GM18909 (cell line): ENCODE measurements around the gene ZNF200.
A peak's percentile ranks its signal among the peaks of the same experiment; 100 is the strongest.
"Not testable (repeated sequence)": the region's sequence is repeated elsewhere in the genome, so short reads cannot be mapped to it uniquely, and the experiment has no call there.

Experiments used
- ATAC-seq: cut with Tn5 transposase; IDR thresholded peaks from one replicate; pipeline ENCODE4 v1.9.1; 2021; ENCODE audit warnings: mild to moderate bottlenecking; ENCODE audit not compliant: unreplicated experiment, poor library complexity

The ZNF200 gene, protein sequence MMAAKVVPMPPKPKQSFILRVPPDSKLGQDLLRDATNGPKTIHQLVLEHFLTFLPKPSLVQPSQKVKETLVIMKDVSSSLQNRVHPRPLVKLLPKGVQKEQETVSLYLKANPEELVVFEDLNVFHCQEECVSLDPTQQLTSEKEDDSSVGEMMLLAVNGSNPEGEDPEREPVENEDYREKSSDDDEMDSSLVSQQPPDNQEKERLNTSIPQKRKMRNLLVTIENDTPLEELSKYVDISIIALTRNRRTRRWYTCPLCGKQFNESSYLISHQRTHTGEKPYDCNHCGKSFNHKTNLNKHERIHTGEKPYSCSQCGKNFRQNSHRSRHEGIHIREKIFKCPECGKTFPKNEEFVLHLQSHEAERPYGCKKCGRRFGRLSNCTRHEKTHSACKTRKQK

GRCh38 chr16:3234857-3235561, at the start of gene ZNF200:
ZNF200 (minus strand) TSS chr16:3235158; CDS start chr16:3233755, 1,403 bp downstream.
- ATAC-seq = peak; percentile 92

GRCh38 chr16:3283543-3284447, 48.8 kb upstream of the ZNF200 start:
- ATAC-seq = peak; percentile 3

GRCh38 chr16:3282730-3283542, 48.0 kb upstream of the ZNF200 start, which contains the start of gene ZNF263:
ZNF263 (plus strand) TSS chr16:3283491; CDS start chr16:3283819, 328 bp downstream.
- ATAC-seq = peak; percentile 80

GRCh38 chr16:3282103-3282729, 47.3 kb upstream of the ZNF200 start:
- ATAC-seq = peak; percentile 34

DNA sequence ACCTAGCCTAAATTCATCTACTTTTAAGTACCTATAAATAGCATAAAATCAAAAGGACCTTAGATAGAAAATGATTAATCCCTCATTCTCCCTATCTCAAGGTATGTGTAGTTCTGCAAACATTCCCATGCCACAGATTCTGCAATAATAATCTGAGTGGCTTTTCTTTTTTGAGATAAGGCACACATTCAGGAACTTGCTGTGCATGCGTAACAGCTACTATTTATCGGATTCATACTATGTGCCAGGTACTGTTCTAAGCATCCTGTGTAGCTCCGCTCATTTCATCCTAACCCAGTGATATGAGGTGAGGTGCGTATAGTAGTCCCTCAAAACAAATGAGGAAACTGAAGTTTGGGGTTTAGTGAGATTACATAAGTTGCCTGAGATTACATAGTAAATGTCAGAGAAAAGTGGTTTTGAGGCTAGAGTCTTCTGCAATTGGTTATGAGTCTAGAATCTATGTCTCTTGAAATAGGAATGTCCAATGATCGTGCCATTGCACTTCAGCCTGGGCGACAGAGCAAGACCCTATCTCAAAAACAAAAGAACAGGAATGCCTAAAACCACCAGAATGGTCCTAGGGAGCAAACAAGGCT, 46.4 kb upstream of the ZNF200 start:
- ATAC-seq = no peak

GRCh38 chr16:3276679-3277078, 41.7 kb upstream of the ZNF200 start:
- ATAC-seq = no peak

DNA sequence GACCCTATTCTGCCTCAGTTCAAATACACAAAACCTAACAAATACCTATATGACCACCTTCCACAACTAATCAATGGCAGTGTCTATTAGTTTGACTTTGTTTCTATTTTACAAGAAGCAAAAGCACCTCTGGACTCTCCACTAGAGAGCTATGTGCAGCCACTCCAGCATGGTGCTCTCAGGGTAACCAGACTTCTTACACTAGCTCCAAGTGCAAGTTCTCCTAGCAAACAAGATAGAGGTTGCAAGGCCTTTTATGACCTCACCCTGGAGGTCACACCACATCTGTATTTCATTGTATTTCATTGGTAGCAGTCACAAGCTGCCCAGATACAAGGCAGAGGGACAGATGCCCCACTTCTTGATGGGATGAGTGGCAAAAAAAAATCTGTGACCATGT, 40.0 kb upstream of the ZNF200 start:
- ATAC-seq = no peak

DNA sequence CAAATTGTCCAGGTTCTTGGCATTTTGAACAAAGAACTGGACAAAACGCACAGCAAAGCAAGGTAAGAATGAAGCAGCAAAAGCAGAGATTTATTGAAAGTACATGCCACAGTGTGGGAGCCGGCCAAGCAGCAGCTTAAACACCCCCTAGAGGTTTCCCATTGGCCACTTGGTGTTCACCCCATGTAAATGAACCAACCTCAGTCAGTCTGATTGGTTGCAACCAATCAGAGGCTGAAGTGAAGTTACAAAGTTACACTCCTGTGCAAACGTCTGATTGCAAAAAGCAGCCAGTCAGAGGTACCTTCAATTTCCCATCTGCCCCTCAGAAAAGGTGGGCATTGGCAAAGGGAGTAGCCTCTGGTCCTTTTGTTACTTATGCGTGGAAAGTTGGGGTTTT, 39.5 kb upstream of the ZNF200 start:
- no peak for ATAC-seq

GRCh38 chr16:3271281-3271680, 36.3 kb upstream of the ZNF200 start:
- ATAC-seq = not testable (repeated sequence)

DNA sequence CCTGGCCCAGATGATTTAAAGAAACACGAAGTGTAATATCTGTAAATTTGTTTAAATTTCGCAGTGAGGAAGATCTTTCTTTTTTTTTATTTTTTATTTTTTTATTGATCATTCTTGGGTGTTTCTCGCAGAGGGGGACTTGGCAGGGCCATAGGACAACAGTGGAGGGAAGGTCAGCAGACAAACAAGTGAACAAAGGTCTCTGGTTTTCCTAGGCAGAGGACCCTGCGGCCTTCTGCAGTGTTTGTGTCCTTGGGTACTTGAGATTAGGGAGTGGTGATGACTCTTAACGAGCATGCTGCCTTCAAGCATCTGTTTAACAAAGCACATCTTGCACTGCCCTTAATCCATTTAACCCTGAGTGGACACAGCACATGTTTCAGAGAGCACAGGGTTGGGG, 35.8 kb upstream of the ZNF200 start:
- not testable (repeated sequence) for ATAC-seq

DNA sequence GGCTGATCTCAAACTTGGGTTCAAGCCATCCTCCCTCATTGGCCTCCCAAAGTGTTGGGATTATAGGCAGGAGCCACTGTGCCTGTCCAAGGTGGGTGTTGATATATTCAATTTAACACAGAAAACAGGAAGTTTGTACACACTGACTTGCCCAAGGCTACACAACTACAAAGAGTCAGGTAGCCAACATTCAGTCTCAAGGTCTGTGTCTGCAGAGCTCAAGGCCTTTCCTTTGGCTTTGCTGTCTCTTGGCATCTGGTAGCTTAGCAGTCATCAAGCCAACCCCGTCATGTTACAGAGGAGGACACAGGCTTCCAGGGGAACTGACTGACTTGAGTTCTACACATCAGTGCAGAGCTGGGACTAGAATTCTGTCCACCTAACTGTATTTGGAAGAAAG, 33.3 kb upstream of the ZNF200 start:
- ATAC-seq = no peak

GRCh38 chr16:3266873-3267537, 32.0 kb upstream of the ZNF200 start:
- ATAC-seq = no peak

- ATAC-seq = peak; percentile 85
These were observed 29.4 kb upstream of the ZNF200 start for GRCh38 chr16:3264137-3265036.

DNA sequence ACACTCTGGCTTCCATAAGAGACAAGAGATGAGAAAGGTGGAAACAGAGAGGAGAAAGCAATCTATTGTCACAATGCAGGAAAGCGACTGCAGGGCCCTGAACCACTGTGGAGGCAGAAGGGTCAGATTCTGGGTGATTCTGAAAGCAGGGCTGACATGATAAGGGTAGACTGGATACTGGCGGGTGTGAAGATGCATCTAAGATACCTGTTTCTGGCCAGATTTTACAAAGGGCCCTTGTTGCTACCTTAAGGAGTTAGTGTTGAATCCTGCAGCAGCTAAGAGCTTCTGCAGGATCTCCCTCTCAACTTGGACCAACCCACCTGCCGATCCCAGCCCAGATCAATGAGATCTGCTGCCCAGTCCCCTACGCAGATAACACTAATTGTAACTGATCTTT, 27.6 kb upstream of the ZNF200 start:
- ATAC-seq = no peak

GRCh38 chr16:3259836-3260235, 24.9 kb upstream of the ZNF200 start:
- no peak for ATAC-seq

- ATAC-seq = no peak
These were observed 22.0 kb upstream of the ZNF200 start for GRCh38 chr16:3256866-3257465.
